A673 (cell line): Measurements from ENCODE around the gene VSTM1. TPM values are rescaled to one million over a fixed set of nuclear protein-coding genes. Genes with fewer than 3 reads are reported as not detected.

Experiments
- BruUV-seq: library from RNA; stranded (reverse); fragments of 400-500 nt; replicated peaks from 2 replicates; lab custom pipeline; 2021; lab: Mats Ljungman, UMichigan
- CTCF ChIA-PET: fragments of 300-600 bp; sonication (Branson Sonifier 250); formaldehyde crosslinking; loops from one replicate; lab custom pipeline; 2022; ENCODE audit warnings: antibody characterized with exemption; lab: Charles Lee
- POLR2A ChIA-PET: fragments of 300-600 bp; sonication (Branson Sonifier 250); formaldehyde crosslinking; loops from one replicate; lab custom pipeline; 2022; ENCODE audit warnings: antibody characterized with exemption; ENCODE audit not compliant: low non-redundant PET; lab: Charles Lee
- DNase-seq: peaks from one replicate; pipeline ENCODE4 v3.0.0-alpha.2; 2015; ENCODE audit warnings: low spot score
- H3K27ac ChIP-seq: fragments of 200-600 bp; sonication (generic); 2 replicates; pipeline ENCODE4 v1.5.1; 2016; ENCODE audit warnings: mixed run types, low read depth, mild to moderate bottlenecking, mixed read lengths, antibody characterized with exemption, low read length; ENCODE audit not compliant: poor library complexity, severe bottlenecking
- H3K27me3 ChIP-seq: fragments of 200-600 bp; sonication (generic); replicated peaks from 2 replicates; pipeline ENCODE4 v1.6.1; 2017; ENCODE audit warnings: mixed run types, low read depth, mild to moderate bottlenecking, mixed read lengths, antibody characterized with exemption, low read length; ENCODE audit not compliant: insufficient read depth, poor library complexity
- H3K36me3 ChIP-seq: fragments of 200-600 bp; sonication (generic); 2 replicates; pipeline ENCODE4 v1.6.1; 2016; ENCODE audit warnings: mixed run types, mild to moderate bottlenecking, mixed read lengths, antibody characterized with exemption, low read length; ENCODE audit not compliant: insufficient read depth, poor library complexity, severe bottlenecking
- H3K4me1 ChIP-seq: fragments of 200-600 bp; sonication (generic); 2 replicates; pipeline ENCODE4 v1.6.1; 2017; ENCODE audit warnings: mixed run types, mild to moderate bottlenecking, mixed read lengths, antibody characterized with exemption, low read length; ENCODE audit not compliant: insufficient read depth, poor library complexity, severe bottlenecking
- H3K4me3 ChIP-seq: fragments of 200-600 bp; sonication (generic); 2 replicates; pipeline ENCODE4 v1.5.1; 2016; ENCODE audit warnings: low read depth, mixed run types, mild to moderate bottlenecking, mixed read lengths, low read length; ENCODE audit not compliant: poor library complexity, severe bottlenecking
- H3K9me3 ChIP-seq: fragments of 200-600 bp; sonication (generic); 2 replicates; pipeline ENCODE4 v1.6.1; 2016; ENCODE audit warnings: mixed run types, low read depth, mild to moderate bottlenecking, mixed read lengths, antibody characterized with exemption, low read length; ENCODE audit not compliant: poor library complexity, severe bottlenecking
- CTCF ChIP-seq: fragments of 300-800, 200-600 bp; sonication (generic); conservative IDR thresholded peaks from 2 replicates; pipeline ENCODE4 v1.5.1; 2017; ENCODE audit warnings: low read depth, mild to moderate bottlenecking, antibody characterized with exemption, low read length, moderate library complexity, mixed read lengths
- EZH2 ChIP-seq: fragments of 200-600 bp; sonication (generic); IDR thresholded peaks from 2 replicates; pipeline ENCODE4 v1.6.1; 2017; ENCODE audit warnings: borderline replicate concordance, low read depth, mild to moderate bottlenecking, mixed read lengths, antibody characterized with exemption, low read length; ENCODE audit not compliant: poor library complexity, severe bottlenecking
- intact Hi-C: fragments of 100-400 bp; cut with micrococcal nuclease; formaldehyde crosslinking; loops from one replicate; pipeline ENCODE4 v1.10.0; 2022; ENCODE audit not compliant: unreplicated experiment
- total RNA-seq: library from RNA; stranded (reverse); gene quantifications from 2 replicates; pipeline ENCODE4 v1.2.3, GENCODE V29; 2021

Gene VSTM1
- total RNA-seq, 1 experiment from 2014 or later, result not detected

- Histone ChIP-seq H3K27ac (no peak within 1 kb of the TSS), H3K9me3 (peaks cover 6% of the 10 kb centered on the region), H3K36me3 (no peaks in the 10 kb centered on the region), H3K27me3 (no peaks in the 10 kb centered on the region), H3K4me1 (no peaks in the 10 kb centered on the region), H3K4me3 (no peak within 1 kb of the TSS)
- no TSS peak for BruUV-seq
- DNase-seq, result no peak
- ChIA-PET POLR2A (no interaction called here), CTCF (no interaction called here)
- intact Hi-C loops, result no loop called here
- no peak for TF ChIP-seq EZH2
- TF ChIP-seq CTCF, result no peak
These were observed 17.3 kb upstream of the VSTM1 start, which contains the start of gene TARM1 for GRCh38 chr19:54081032-54081431. Gene TARM1, minus strand, starts transcription at chr19:54081365. Its CDS starts 25 bp downstream, at chr19:54081340.

- no peaks in the 10 kb centered on the region for H3K4me1 ChIP-seq
- TF ChIP-seq CTCF (no peak), EZH2 (no peak)
- POLR2A ChIA-PET, result no interaction called here
- no TSS peak for BruUV-seq
- no peak for DNase-seq
- H3K9me3 ChIP-seq, result peaks cover 6% of the 10 kb centered on the region
- H3K27ac ChIP-seq, result no peak overlapping the region
- no peaks in the 10 kb centered on the region for H3K36me3 ChIP-seq
- no peak overlapping the region for H3K4me3 ChIP-seq
- no peaks in the 10 kb centered on the region for H3K27me3 ChIP-seq
- intact Hi-C loops, result no loop called here
- CTCF ChIA-PET, result no interaction called here
These were observed 13.6 kb upstream of the VSTM1 start for GRCh38 chr19:54077334-54077733.

GRCh38 chr19:54074851-54075250, 11.2 kb upstream of the VSTM1 start:
- TF ChIP-seq EZH2 (no peak), CTCF (no peak)
- Histone ChIP-seq H3K27me3 (no peaks in the 10 kb centered on the region), H3K4me1 (no peaks in the 10 kb centered on the region), H3K4me3 (no peak overlapping the region), H3K36me3 (no peaks in the 10 kb centered on the region), H3K9me3 (no peaks in the 10 kb centered on the region), H3K27ac (no peak overlapping the region)
- no peak for DNase-seq
- no TSS peak for BruUV-seq
- POLR2A ChIA-PET, result no interaction called here
- CTCF ChIA-PET, result no interaction called here
- intact Hi-C loops, result no loop called here
